Brain microvascular endothelial cell (primary cell): Measurements from ENCODE around the gene ANO1.

Experiments
- DNase-seq: peaks from one replicate; pipeline ENCODE4 v3.0.0-alpha.2; 2020
- H3K27ac ChIP-seq: fragments of 250-450 bp; sonication (Bioruptor Pico); 2 replicates; pipeline ENCODE4 v1.5.1; 2020; ENCODE audit warnings: mild to moderate bottlenecking, moderate library complexity
- H3K27me3 ChIP-seq: fragments of 250-450 bp; sonication (Bioruptor Pico); replicated peaks from 2 replicates; pipeline ENCODE4 v1.5.1; 2020; ENCODE audit warnings: mild to moderate bottlenecking
- H3K36me3 ChIP-seq: fragments of 250-450 bp; sonication (Bioruptor Pico); replicated peaks from 2 replicates; pipeline ENCODE4 v1.5.1; 2020; ENCODE audit warnings: mild to moderate bottlenecking
- H3K4me3 ChIP-seq: 2 replicates; pipeline ENCODE4 v1.5.1; 2011; ENCODE audit warnings: low read depth, mild to moderate bottlenecking, control low read depth, low read length, moderate library complexity
- in situ Hi-C: cut with HindIII; loops from 2 replicates; pipeline ENCODE4 v1.10.0; 2017; ENCODE audit warnings: low sequenced_read_pairs, low pct_ligation_motif_present
- TF ChIP-seq, protein P1 (sequence below): IDR thresholded peaks from 2 replicates; pipeline ENCODE4 v1.5.1; 2011; ENCODE audit warnings: low read depth, mild to moderate bottlenecking, moderate library complexity, low read length, control low read depth, inconsistent platforms; ENCODE audit errors: missing control alignments

ANO1 gene

DNA sequence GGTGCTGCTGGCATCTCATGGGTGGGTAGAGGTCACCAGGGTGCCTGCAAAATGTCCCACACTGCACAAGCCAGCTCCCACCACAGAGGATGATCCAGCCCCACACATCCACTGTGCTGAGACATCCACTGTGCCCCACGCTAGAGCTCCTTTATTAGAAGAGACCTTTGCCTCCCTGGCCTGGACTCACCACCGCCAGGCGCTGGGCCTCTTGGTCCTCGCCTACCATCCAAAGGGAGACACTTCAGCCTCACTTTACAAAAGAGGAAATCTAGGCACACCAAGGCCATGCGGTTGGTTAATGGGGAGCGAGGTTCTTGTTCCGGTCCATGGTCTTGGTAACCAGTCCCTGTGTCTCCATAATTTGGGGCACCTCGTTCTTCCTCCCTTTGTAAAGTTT lies 3.4 kb upstream of the ANO1 start:
- TF ChIP-seq, protein P1, sequence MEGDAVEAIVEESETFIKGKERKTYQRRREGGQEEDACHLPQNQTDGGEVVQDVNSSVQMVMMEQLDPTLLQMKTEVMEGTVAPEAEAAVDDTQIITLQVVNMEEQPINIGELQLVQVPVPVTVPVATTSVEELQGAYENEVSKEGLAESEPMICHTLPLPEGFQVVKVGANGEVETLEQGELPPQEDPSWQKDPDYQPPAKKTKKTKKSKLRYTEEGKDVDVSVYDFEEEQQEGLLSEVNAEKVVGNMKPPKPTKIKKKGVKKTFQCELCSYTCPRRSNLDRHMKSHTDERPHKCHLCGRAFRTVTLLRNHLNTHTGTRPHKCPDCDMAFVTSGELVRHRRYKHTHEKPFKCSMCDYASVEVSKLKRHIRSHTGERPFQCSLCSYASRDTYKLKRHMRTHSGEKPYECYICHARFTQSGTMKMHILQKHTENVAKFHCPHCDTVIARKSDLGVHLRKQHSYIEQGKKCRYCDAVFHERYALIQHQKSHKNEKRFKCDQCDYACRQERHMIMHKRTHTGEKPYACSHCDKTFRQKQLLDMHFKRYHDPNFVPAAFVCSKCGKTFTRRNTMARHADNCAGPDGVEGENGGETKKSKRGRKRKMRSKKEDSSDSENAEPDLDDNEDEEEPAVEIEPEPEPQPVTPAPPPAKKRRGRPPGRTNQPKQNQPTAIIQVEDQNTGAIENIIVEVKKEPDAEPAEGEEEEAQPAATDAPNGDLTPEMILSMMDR: no peak

DNA sequence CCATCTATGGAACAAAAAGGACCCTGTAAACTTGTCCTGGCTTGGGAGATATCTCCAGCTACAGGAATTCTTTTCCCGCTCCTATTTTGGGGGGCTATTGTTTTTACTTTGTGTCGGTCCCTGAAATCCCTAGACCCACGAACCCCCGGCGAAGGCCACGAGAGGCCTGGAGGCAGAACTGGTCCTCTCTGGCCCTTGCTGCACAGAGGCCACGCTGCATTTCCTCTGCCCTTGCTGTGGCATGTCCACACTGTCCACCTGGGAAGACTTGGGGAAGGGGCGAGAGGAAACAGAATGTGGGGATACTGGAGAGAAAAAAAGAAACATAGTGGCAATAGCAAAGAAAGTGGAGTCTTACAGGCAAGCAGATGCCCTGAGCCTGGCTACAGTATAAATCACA lies 2.3 kb upstream of the ANO1 start:
- DNase-seq: no peak
- in situ Hi-C loops: no loop called here
- H3K27me3 ChIP-seq: peaks cover 25% of the 10 kb centered on the region

More for the DNA sequence above, 3.4 kb upstream of the ANO1 start:
- Histone ChIP-seq H3K4me3 (no peak overlapping the region), H3K27ac (no peak overlapping the region), H3K36me3 (no peaks in the 10 kb centered on the region), H3K27me3 (peaks cover 23% of the 10 kb centered on the region)
- DNase-seq: no peak
- in situ Hi-C loops: no loop called here

DNA sequence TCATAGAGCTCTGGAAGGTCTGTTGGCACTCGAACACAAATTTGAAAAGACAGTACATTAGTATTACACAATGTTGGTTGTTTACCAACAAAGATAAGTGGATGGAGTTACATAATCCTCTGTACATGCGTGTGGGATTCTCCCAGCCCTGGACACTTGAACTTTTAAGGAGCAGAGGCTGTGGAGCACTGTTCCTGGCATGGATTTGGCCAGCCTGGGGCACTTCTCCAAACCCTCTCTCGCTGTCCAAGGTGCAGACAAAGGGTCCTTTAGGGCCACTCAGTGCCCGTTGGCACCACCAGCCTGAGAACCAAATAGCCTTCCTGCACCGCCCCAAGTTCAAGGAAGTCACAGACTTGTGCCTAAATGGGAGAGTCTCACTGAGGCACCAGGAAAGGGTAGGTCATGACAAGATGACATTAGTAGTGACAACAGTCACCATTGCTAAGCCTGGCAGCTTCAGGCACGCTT lies 1.6 kb upstream of the ANO1 start:
- no peak overlapping the region for H3K4me3 ChIP-seq
- TF ChIP-seq, protein P1: no peak
- in situ Hi-C loops: no loop called here
- peaks cover 25% of the 10 kb centered on the region for H3K27me3 ChIP-seq
- H3K36me3 ChIP-seq: no peaks in the 10 kb centered on the region
- DNase-seq: no peak
- no peak overlapping the region for H3K27ac ChIP-seq

More for the DNA sequence above, 2.3 kb upstream of the ANO1 start:
- Histone ChIP-seq H3K27ac (no peak overlapping the region), H3K4me3 (no peak overlapping the region), H3K36me3 (no peaks in the 10 kb centered on the region)
- TF ChIP-seq, protein P1: no peak

GRCh38 chr11:70077411-70078094 lies 564 bp upstream of the ANO1 start:
- TF ChIP-seq, protein P1: no peak
- Histone ChIP-seq H3K36me3 (no peaks in the 10 kb centered on the region), H3K27ac (no peak overlapping the region), H3K27me3 (peaks cover 25% of the 10 kb centered on the region), H3K4me3 (no peak overlapping the region)
- no peak for DNase-seq
- in situ Hi-C loops: no loop called here

DNA sequence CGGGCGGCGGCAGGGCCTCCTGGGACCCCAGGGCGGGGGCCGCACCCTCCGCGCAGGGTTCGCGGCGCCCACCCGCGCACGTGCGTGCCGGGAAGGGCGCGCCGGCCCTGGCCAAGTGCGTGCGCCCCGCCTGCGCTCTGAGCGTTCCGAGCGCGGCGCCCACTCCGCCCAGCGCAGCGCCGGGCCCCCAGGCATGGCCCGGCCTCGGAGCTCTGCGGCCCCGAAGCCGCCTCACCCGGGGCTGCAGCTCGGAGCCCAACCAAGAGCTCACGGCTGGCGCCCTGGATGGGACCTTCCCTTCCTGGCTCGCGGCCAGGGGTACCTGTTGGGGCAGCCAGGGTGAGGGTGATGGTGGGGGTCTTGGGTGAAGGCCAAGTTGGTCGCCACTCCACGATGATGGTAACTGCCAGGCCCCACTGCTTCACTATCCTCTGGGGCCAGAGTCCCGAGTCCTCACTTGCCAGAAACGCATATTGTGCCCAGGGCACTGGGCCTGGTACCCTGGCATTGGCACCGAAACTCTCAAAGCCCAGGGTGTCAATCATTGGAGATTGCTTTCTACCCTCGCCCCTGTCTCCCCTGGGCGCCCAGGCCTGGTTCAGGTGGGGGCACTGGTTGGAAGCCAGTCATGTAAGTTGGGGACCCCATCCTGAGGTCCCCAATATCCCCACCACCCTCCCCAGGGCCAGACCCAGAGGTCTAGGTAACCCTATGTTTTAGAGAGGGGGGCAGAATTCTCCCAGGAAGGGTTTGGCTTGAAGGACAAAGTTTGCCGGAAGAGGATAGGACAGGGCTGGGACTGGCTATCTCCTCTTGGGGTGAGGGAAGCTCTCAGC lies 882 bp downstream of the ANO1 start:
- in situ Hi-C loops: no loop called here
- DNase-seq: no peak
- Histone ChIP-seq H3K27ac (no peak overlapping the region), H3K4me3 (no peak overlapping the region), H3K27me3 (peaks cover 25% of the 10 kb centered on the region), H3K36me3 (no peaks in the 10 kb centered on the region)
- TF ChIP-seq, protein P1: no peak
